ENCODE results near the gene CALB2. TPM values are rescaled to one million over a fixed set of nuclear protein-coding genes. Genes with fewer than 3 reads are reported as not detected.
"Not testable (repeated sequence)": the region's sequence is repeated elsewhere in the genome, so short reads cannot be mapped to it uniquely, and the experiment has no call there.

Gene CALB2
- total RNA-seq, 1 donor, result under 0.01 TPM

GRCh38 chr16:71351558-71351901, 7.0 kb upstream of the CALB2 start:
- no peak overlapping the region for H3K4me3 ChIP-seq (ENCODE audit: low read depth, low read length)
- TF ChIP-seq CTCF (IDR thresholded peaks at IDR 0.05; ENCODE audit: insufficient read depth, low read depth, low read length), result no peak
- DNase-seq (ENCODE audit: low read depth), result no peak

GRCh38 chr16:71352466-71352865, 6.1 kb upstream of the CALB2 start:
- no peak for DNase-seq (ENCODE audit: low read depth)
- no peak overlapping the region for H3K4me3 ChIP-seq (ENCODE audit: low read depth, low read length)
- no peak for TF ChIP-seq CTCF (IDR thresholded peaks at IDR 0.05; ENCODE audit: insufficient read depth, low read depth, low read length)

GRCh38 chr16:71352963-71353460, 5.5 kb upstream of the CALB2 start:
- TF ChIP-seq CTCF (IDR thresholded peaks at IDR 0.05; ENCODE audit: insufficient read depth, low read depth, low read length), result no peak
- DNase-seq (ENCODE audit: low read depth), result no peak
- H3K4me3 ChIP-seq (ENCODE audit: low read depth, low read length), result no peak overlapping the region

GRCh38 chr16:71353736-71354135, 4.8 kb upstream of the CALB2 start:
- TF ChIP-seq CTCF (IDR thresholded peaks at IDR 0.05; ENCODE audit: insufficient read depth, low read depth, low read length), result no peak
- DNase-seq (ENCODE audit: low read depth), result no peak
- no peak overlapping the region for H3K4me3 ChIP-seq (ENCODE audit: low read depth, low read length)

- TF ChIP-seq CTCF (IDR thresholded peaks at IDR 0.05; ENCODE audit: insufficient read depth, low read depth, low read length), result no peak
- no peak overlapping the region for H3K4me3 ChIP-seq (ENCODE audit: low read depth, low read length)
- no peak for DNase-seq (ENCODE audit: low read depth)
Observed at GRCh38 chr16:71354156-71354555, 4.4 kb upstream of the CALB2 start.

GRCh38 chr16:71356051-71356740, 2.3 kb upstream of the CALB2 start:
- TF ChIP-seq CTCF (IDR thresholded peaks at IDR 0.05; ENCODE audit: insufficient read depth, low read depth, low read length), result no peak
- DNase-seq (ENCODE audit: low read depth), result no peak
- H3K4me3 ChIP-seq (ENCODE audit: low read depth, low read length), result no peak overlapping the region

- DNase-seq (ENCODE audit: low read depth); H3K4me3 ChIP-seq (ENCODE audit: low read depth, low read length): not testable (repeated sequence)
Observed at GRCh38 chr16:71356936-71357335, 1.6 kb upstream of the CALB2 start.
